GM19395 (cell line): ENCODE data around the gene OR6K6.

Experiments used
- ATAC-seq: cut with Tn5 transposase; IDR thresholded peaks from one replicate; pipeline ENCODE4 v1.9.1; 2021; ENCODE audit warnings: mild to moderate bottlenecking, moderate library complexity; ENCODE audit not compliant: unreplicated experiment

The OR6K6 gene, protein sequence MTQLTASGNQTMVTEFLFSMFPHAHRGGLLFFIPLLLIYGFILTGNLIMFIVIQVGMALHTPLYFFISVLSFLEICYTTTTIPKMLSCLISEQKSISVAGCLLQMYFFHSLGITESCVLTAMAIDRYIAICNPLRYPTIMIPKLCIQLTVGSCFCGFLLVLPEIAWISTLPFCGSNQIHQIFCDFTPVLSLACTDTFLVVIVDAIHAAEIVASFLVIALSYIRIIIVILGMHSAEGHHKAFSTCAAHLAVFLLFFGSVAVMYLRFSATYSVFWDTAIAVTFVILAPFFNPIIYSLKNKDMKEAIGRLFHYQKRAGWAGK

GRCh38 chr1:158754420-158754819 is at the start of gene OR6K6:
OR6K6 (plus strand) TSS chr1:158754720; CDS start chr1:158754888, 168 bp downstream.
- no peak for ATAC-seq

DNA sequence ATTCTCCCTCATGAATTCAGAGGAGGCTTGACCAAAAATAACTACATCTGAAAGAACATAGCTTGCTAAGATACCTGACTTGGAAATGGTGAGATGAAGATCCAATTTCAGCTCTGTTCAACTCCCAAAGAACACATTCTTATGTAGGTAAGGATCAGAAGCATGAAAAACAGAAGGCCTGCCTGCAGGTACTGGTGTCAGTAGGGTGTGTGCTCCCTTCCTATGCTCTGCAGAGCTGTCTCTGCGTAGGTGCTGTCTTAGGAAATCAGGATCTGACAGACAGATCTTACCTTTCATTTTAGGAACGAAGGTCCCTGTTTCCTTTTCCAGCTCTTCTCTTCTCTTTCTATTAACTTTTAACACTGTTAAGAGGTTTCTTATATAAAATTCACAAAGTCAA is 48.4 kb upstream of the OR6K6 start:
- no peak for ATAC-seq

GRCh38 chr1:158711098-158711497 is 43.4 kb upstream of the OR6K6 start:
- no peak for ATAC-seq

DNA sequence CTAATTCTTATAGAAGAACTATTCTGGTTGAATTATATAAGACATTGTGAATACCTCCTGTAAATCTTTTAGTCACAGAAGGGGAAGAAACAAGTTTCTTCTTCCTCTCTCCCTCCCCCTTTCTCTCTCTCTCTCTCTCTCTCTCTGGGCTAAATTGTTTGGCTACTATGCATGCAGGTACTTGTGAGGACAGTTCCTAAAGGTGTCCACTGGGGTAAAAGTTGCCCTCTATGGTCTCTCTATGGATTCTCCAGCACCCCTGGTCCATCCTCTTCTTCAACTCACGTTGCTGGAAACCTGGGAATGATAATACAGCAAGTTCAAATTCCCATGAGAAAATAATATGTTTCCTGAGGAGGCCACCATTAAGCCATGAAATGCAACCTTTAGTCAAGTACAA is 39.8 kb upstream of the OR6K6 start:
- ATAC-seq = no peak

GRCh38 chr1:158716335-158716734 is 38.2 kb upstream of the OR6K6 start:
- ATAC-seq = peak; percentile 70

DNA sequence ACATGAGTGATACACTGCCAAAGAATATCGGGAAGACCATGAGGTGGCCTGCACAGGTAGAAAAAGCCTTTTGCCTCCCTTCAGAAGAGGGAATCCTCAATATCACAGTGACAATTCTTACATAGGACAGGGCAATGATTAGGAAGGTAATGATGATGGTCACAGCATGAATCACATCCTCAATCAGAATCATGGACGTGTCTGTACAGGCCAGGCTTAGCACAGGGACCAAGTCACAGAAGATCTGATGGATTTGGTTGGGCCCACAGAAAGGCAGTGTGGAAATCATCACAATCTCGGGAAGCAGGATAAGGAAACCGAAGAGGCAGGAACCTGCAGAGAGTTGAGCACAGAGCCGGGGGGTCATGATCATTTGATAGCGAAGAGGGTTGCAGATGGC is 37.2 kb upstream of the OR6K6 start:
- no peak for ATAC-seq

GRCh38 chr1:158719664-158720063 is 34.9 kb upstream of the OR6K6 start:
- no peak for ATAC-seq

- no peak for ATAC-seq
These were observed 33.9 kb upstream of the OR6K6 start, which contains the start of gene OR6K3 for GRCh38 chr1:158720620-158721019. OR6K3 (minus strand) TSS chr1:158720720; CDS start chr1:158718115, 2,605 bp downstream.

DNA sequence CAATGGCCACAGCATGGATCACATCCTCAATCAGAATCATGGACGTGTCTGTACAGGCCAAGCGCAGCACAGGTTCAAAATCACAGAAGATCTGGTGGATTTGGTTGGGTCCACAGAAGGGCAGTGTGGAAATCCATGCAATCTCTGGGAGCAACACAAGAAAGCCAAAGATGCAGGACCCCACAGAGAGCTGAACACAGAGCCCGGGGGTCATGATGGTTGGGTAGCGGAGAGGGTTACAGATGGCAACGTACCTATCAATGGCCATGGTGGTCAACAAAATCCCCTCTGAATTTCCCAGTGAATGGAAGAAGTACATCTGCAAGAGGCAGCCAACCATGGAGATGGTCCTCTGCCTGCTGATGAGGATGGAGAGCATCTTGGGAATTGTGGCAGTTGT is 30.1 kb upstream of the OR6K6 start:
- ATAC-seq = no peak

DNA sequence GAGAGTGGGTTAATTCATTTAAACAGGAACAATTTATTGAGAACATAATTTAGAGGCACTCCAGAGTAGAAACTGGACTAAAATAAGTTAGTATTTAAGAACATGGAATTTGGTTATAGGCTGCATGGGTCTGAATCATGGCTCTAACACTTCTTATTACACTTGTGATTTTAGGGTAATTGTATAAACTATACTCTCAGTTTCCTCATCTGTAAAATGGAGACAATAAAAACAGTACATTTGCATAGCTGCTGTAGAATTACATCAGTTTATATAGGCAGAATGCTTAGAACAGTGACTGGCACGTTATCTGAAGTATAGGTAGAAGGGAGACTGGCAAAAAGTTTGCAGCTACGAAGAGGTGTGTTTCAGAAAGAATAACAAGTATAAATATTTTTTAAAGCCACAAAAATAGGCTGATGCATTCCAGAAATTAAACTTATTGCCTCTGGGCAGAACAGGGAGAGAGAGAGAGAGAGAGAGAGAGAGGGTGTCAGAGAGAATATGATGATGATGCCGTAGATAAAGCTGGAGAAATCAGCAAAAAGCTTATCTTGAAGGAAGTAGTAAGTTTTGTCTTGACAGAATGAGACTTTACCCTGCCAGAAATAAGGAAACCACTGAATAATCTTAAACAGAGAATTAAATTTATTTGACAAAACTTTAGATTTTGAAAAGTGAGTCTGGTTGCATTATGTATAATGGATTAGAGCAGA is 25.9 kb upstream of the OR6K6 start:
- no peak for ATAC-seq

DNA sequence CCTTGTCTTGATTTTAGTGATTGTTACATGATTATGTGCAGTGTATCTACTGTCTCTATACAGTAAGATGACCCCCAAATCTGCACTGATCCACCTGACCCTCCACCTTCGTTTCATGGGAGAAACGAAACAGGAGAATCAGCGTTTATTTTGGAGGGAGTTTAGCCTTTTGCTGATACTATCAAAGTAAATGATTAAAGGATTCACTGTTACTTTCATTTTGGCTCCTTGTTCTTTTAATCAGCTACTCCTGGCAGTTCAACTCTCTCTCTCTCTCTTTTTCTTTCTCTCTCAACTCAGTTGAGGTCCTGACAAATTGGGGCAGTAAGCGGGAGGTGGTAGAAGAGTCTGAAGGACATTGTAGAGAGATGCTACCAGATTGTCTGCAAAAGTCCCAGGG is 24.1 kb upstream of the OR6K6 start:
- ATAC-seq = no peak

- no peak for ATAC-seq
These were observed 22.8 kb upstream of the OR6K6 start for GRCh38 chr1:158731707-158732106.

DNA sequence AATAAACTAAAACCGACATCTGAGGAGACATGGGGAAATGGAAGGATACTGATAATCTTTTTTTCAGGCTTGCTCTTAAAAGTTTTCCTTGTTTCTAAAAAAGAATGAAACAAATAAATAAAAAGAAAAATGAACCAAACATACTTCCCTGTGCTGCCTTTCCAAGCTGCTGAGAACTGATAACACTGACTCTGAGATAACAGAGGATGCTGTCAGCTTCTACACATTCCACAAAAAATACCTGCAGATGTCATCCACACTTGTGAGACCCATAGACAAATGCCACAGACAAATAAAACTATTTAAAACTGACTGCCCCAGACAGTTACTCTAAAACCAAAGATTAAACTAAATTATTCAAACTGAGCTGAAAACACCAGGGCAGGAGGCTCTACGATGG is 22.0 kb upstream of the OR6K6 start:
- ATAC-seq = no peak

DNA sequence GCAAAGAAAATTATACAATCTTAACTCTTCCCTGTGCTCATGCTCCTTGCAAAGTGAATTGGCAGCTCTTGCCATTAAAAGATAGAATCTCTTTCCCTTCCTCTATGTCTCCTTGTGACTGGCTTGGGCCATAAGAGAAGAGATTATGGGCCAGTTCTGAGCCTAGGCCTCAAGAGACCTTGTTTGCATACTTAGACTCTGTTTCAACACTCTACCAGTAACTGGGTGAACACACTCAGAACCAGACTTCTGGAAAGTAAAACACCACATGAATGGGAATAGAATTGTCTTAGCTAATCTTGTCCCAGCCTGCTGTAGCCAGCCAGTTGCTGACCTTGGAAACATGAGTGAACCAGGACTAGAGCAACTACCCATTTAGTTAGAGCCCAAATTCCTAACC is 18.7 kb upstream of the OR6K6 start:
- ATAC-seq = no peak

- ATAC-seq = no peak
These were observed 2.3 kb upstream of the OR6K6 start for GRCh38 chr1:158752155-158752712.

- ATAC-seq = no peak
These were observed 17.7 kb downstream of the OR6K6 start, which contains the start of gene OR6N1 for GRCh38 chr1:158771950-158772866. OR6N1 (minus strand) TSS chr1:158772195; CDS start chr1:158766682, 5,513 bp downstream.

- no peak for ATAC-seq
These were observed 26.6 kb downstream of the OR6K6 start, which contains the start of gene OR6N2 for GRCh38 chr1:158781104-158781503. OR6N2 (minus strand) TSS chr1:158781204; CDS start chr1:158777635, 3,569 bp downstream.

DNA sequence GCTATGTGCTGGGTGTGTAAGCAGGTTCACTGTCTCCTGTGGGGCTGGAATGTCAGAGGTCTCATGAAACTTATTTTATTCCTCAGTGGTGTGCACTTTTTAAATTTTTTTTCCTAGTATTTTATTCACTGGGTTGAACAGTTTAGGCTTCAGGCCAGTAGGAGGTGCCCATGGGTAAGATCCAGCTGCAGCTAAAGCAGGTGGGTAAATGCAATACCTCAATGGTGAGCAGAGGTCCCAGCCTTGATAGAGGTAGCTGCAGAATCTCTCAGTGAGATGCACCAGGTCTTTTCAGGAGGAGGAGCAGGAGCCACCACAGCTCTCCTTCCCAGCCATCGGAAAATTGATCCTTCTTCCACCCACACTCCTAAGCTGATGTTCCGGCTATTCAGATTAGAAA is 39.1 kb downstream of the OR6K6 start:
- peak; percentile 53 for ATAC-seq

DNA sequence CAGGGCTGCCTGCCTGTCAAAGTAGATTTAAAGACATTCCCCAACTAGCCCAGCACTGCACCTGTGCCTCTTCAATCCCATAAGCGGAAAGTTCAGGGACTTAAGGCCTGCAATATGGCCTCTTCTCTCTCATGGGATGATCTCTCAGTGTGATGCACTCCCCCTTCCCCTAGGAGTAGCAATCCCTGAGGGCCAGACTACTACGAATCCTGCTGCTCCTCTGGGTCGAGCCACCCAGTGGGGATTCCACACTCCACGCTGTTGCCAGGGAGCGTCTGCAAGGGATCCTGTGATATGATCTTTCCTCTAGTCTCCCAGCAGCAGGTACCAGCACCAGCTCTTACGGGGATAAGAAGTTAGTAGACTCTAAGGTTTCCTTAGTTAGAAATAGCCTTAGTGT is 39.7 kb downstream of the OR6K6 start:
- ATAC-seq = no peak

GRCh38 chr1:158798531-158798930 is 44.0 kb downstream of the OR6K6 start:
- no peak for ATAC-seq

- ATAC-seq = no peak
These were observed 45.2 kb downstream of the OR6K6 start for GRCh38 chr1:158799689-158800088.
